ELR (cell line): Measurements from ENCODE around the gene FREM1.

Experiments
- DNase-seq: peaks from one replicate; pipeline ENCODE4 v3.0.0-alpha.2; 2015; ENCODE audit warnings: low read depth

FREM1 gene

GRCh38 chr9:14912859-14913258 lies 2.6 kb upstream of the FREM1 start:
- no peak for DNase-seq

- DNase-seq = no peak
Measured at GRCh38 chr9:14911046-14911445, 818 bp upstream of the FREM1 start.

GRCh38 chr9:14909601-14909960 lies 647 bp downstream of the FREM1 start:
- DNase-seq = no peak

GRCh38 chr9:14909181-14909580 lies 1.0 kb downstream of the FREM1 start:
- DNase-seq = no peak

- DNase-seq = no peak
Measured at GRCh38 chr9:14908295-14909180, 1.7 kb downstream of the FREM1 start.

- no peak for DNase-seq
Measured at GRCh38 chr9:14907696-14908095, 2.5 kb downstream of the FREM1 start.

GRCh38 chr9:14907360-14907685 lies 2.9 kb downstream of the FREM1 start:
- no peak for DNase-seq

- DNase-seq = no peak
Measured at GRCh38 chr9:14906644-14907359, 3.4 kb downstream of the FREM1 start.

GRCh38 chr9:14906000-14906399 lies 4.2 kb downstream of the FREM1 start:
- DNase-seq = no peak

- no peak for DNase-seq
Measured at GRCh38 chr9:14903040-14903439, 7.2 kb downstream of the FREM1 start.

GRCh38 chr9:14902561-14902960 lies 7.7 kb downstream of the FREM1 start:
- no peak for DNase-seq

- no peak for DNase-seq
Measured at GRCh38 chr9:14899815-14900193, 10.4 kb downstream of the FREM1 start.

- DNase-seq = no peak
Measured at GRCh38 chr9:14899042-14899814, 11.0 kb downstream of the FREM1 start.

- DNase-seq = peak; percentile 19
Measured at GRCh38 chr9:14895806-14896205, 14.4 kb downstream of the FREM1 start.

GRCh38 chr9:14893280-14893679 lies 16.9 kb downstream of the FREM1 start:
- no peak for DNase-seq

- DNase-seq = no peak
Measured at GRCh38 chr9:14891332-14891731, 18.9 kb downstream of the FREM1 start.

- DNase-seq = no peak
Measured at GRCh38 chr9:14889451-14889850, 20.8 kb downstream of the FREM1 start.

- no peak for DNase-seq
Measured at GRCh38 chr9:14888875-14889274, 21.4 kb downstream of the FREM1 start.

- no peak for DNase-seq
Measured at GRCh38 chr9:14888272-14888671, 22.0 kb downstream of the FREM1 start.

- DNase-seq = no peak
Measured at GRCh38 chr9:14887149-14887548, 23.1 kb downstream of the FREM1 start.

GRCh38 chr9:14883310-14883944 lies 26.8 kb downstream of the FREM1 start:
- no peak for DNase-seq

- DNase-seq = no peak
Measured at GRCh38 chr9:14882090-14882489, 28.1 kb downstream of the FREM1 start.
